Tibial nerve (tissue), 4 donors: ENCODE results near the gene GDPD3. TPM values are rescaled to one million over a fixed set of nuclear protein-coding genes. Genes with fewer than 3 reads are reported as not detected.

Experiments used
- DNase-seq, 2 donors: peaks; one replicate each; pipeline ENCODE4 v3.0.0-alpha.2; 2019; ENCODE audit warnings: low spot score in 2 of 2
- H3K27ac ChIP-seq, 4 donors: fragments of 200-600 bp; sonication (generic) in 3 of 4; one replicate each; pipeline ENCODE4 v1.5.1; 2017 to 2019; ENCODE audit warnings: mild to moderate bottlenecking in 1 of 4
- H3K27me3 ChIP-seq, 2 donors: fragments of 200-600 bp; sonication (generic) in 1 of 2; one replicate each; pipeline versions ENCODE4 v1.5.1 to v1.6.0; 2017 to 2019
- H3K36me3 ChIP-seq, 3 donors: fragments of 200-600 bp; sonication (generic); one replicate each; pipeline ENCODE4 v1.5.1; 2018 to 2019
- H3K4me1 ChIP-seq, 4 donors: fragments of 200-600 bp; sonication (generic) in 3 of 4; one replicate each; pipeline ENCODE4 v1.5.1; 2017 to 2019
- H3K4me3 ChIP-seq, 4 donors: fragments of 200-600 bp; sonication (generic) in 3 of 4; one replicate each; pipeline ENCODE4 v1.5.1; 2017 to 2019; ENCODE audit warnings: mild to moderate bottlenecking in 1 of 4, moderate library complexity in 1 of 4
- H3K9me3 ChIP-seq, 4 donors: fragments of 200-600 bp; sonication (generic) in 3 of 4; one replicate each; pipeline ENCODE4 v1.5.1; 2017 to 2019
- CTCF ChIP-seq, 5 experiments: fragments of 200-600 bp in 3 of 5; fragments of 450-650 bp in 2 of 5; sonication (generic) in 3 of 5; IDR thresholded peaks; one replicate each; pipeline ENCODE4 v1.5.1; 2016 to 2019; ENCODE audit warnings: antibody characterized with exemption in 5 of 5, mild to moderate bottlenecking in 3 of 5, moderate library complexity in 2 of 5
- EP300 ChIP-seq, 2 donors: sonication (generic); formaldehyde crosslinking; IDR thresholded peaks; one replicate each; pipeline ENCODE4 v1.6.1; 2017; ENCODE audit warnings: antibody characterized with exemption in 2 of 2, mild to moderate bottlenecking in 1 of 2
- POLR2A ChIP-seq, 2 donors: fragments of 450-650 bp; IDR thresholded peaks; one replicate each; pipeline ENCODE4 v1.6.1; 2017; ENCODE audit warnings: antibody characterized with exemption in 2 of 2, mild to moderate bottlenecking in 2 of 2, moderate library complexity in 2 of 2
- WGBS, 2 donors: methylation state at CpG; one replicate each; pipeline ENCODE4 v1.1.5; 2018; 5-methylcytosine and 5-hydroxymethylcytosine counted together
- total RNA-seq, 4 donors: library from RNA; depleted of rRNA; stranded (reverse); fragments of >200 nt; gene quantifications; one replicate each; pipeline ENCODE4 v1.1.0, GENCODE V29; 2016

GDPD3 gene
- total RNA-seq, 4 donors from 2014 or later = 2.8 to 5.2 (median 4.6) TPM

GRCh38 chr16:30113711-30114333 lies 485 bp upstream of the GDPD3 start:
- peak overlapping the region in 2 of 4 donors; percentile 10 to 48 for H3K27ac ChIP-seq
- no peaks in the 10 kb centered on the region for H3K9me3 ChIP-seq
- H3K4me3 ChIP-seq = no peak overlapping the region
- WGBS, 2 donors = 77 to 82% methylated on average over 16 to 20 of the region's 20 CpGs
- TF ChIP-seq POLR2A (IDR thresholded peaks at IDR 0.05) = no peak
- no peak for TF ChIP-seq CTCF (IDR thresholded peaks at IDR 0.05)
- TF ChIP-seq EP300 (IDR thresholded peaks at IDR 0.05) = no peak
- H3K4me1 ChIP-seq = peaks cover 0 to 16% (median 4%) of the 10 kb centered on the region in 4 donors
- H3K27me3 ChIP-seq = no peaks in the 10 kb centered on the region
- no peak for DNase-seq
- H3K36me3 ChIP-seq = peaks cover 0 to 99% (median 31%) of the 10 kb centered on the region in 3 donors

GRCh38 chr16:30112197-30113030 lies 923 bp downstream of the GDPD3 start:
- WGBS, 2 donors = 77 to 80% methylated on average over 22 to 29 of the region's 29 CpGs
- peaks cover 0 to 99% (median 22%) of the 10 kb centered on the region in 3 donors for H3K36me3 ChIP-seq

GRCh38 chr16:30110661-30111060 lies 2.7 kb downstream of the GDPD3 start:
- H3K27ac ChIP-seq = no peak overlapping the region
- H3K27me3 ChIP-seq = no peaks in the 10 kb centered on the region
- TF ChIP-seq EP300 (IDR thresholded peaks at IDR 0.05) (no peak), CTCF (IDR thresholded peaks at IDR 0.05) (no peak), POLR2A (IDR thresholded peaks at IDR 0.05) (no peak)
- DNase-seq = no peak
- H3K36me3 ChIP-seq = peaks cover 0 to 99% (median 10%) of the 10 kb centered on the region in 3 donors
- no peaks in the 10 kb centered on the region for H3K9me3 ChIP-seq
- 53 to 55% methylated on average over 7 of the region's 7 CpGs for WGBS, 2 donors
- H3K4me1 ChIP-seq = peaks cover 0 to 16% (median 4%) of the 10 kb centered on the region in 4 donors
- H3K4me3 ChIP-seq = no peak overlapping the region

More at GRCh38 chr16:30112197-30113030, 923 bp downstream of the GDPD3 start:
- no peaks in the 10 kb centered on the region for H3K27me3 ChIP-seq
- no peak for DNase-seq
- peak overlapping the region in 1 of 4 donors; percentile 48 for H3K27ac ChIP-seq
- no peaks in the 10 kb centered on the region for H3K9me3 ChIP-seq
- TF ChIP-seq CTCF (IDR thresholded peaks at IDR 0.05) (peak; percentile 33 to 67 (median 60)), POLR2A (IDR thresholded peaks at IDR 0.05) (no peak)
- peaks cover 0 to 16% (median 4%) of the 10 kb centered on the region in 4 donors for H3K4me1 ChIP-seq
- no peak overlapping the region for H3K4me3 ChIP-seq

- no peaks in the 10 kb centered on the region for H3K9me3 ChIP-seq
- H3K27ac ChIP-seq = no peak overlapping the region
These were observed 5.1 kb downstream of the GDPD3 start for GRCh38 chr16:30108059-30108850.

GRCh38 chr16:30104492-30104891 lies 8.8 kb downstream of the GDPD3 start:
- 73 to 86% methylated on average over 6 of the region's 6 CpGs for WGBS, 2 donors
- Histone ChIP-seq H3K27ac (no peak overlapping the region), H3K4me1 (no peaks in the 10 kb centered on the region), H3K27me3 (no peaks in the 10 kb centered on the region), H3K4me3 (no peak overlapping the region), H3K36me3 (peaks cover 0 to 60% (median 0%) of the 10 kb centered on the region in 3 donors), H3K9me3 (no peaks in the 10 kb centered on the region)
- no peak for DNase-seq
- TF ChIP-seq EP300 (IDR thresholded peaks at IDR 0.05) (no peak), POLR2A (IDR thresholded peaks at IDR 0.05) (no peak), CTCF (IDR thresholded peaks at IDR 0.05) (no peak)

More at GRCh38 chr16:30108059-30108850, 5.1 kb downstream of the GDPD3 start:
- 78 to 84% methylated on average over 15 of the region's 15 CpGs for WGBS, 2 donors
- Histone ChIP-seq H3K27me3 (no peaks in the 10 kb centered on the region), H3K4me1 (peaks cover 0 to 4% (median under 1%) of the 10 kb centered on the region in 4 donors), H3K4me3 (no peak overlapping the region), H3K36me3 (peaks cover 0 to 96% (median 10%) of the 10 kb centered on the region in 3 donors)
- no peak for DNase-seq
- TF ChIP-seq EP300 (IDR thresholded peaks at IDR 0.05) = no peak
